MCF 10A (cell line): ENCODE measurements around the gene CFAP119. TPM values are rescaled to one million over a fixed set of nuclear protein-coding genes. Genes with fewer than 3 reads are reported as not detected.

Experiments
- BruUV-seq: library from RNA; stranded (reverse); fragments of 400-500 nt; replicated peaks from 2 replicates; lab custom pipeline; 2021; lab: Mats Ljungman, UMichigan
- CTCF ChIA-PET: fragments of 300-600 bp; sonication (Branson Sonifier 250); formaldehyde crosslinking; extraction: SDS; loops from one replicate; lab custom pipeline; 2021; ENCODE audit warnings: antibody characterized with exemption, inconsistent platforms; lab: Yijun Ruan, JAX
- POLR2A ChIA-PET: fragments of 300-600, 350-650 bp; sonication (Branson Sonifier 250); formaldehyde crosslinking; extraction: SDS; loops from one replicate; lab custom pipeline; 2020; ENCODE audit warnings: antibody characterized with exemption, inconsistent platforms; lab: Yijun Ruan, JAX
- DNase-seq: peaks from one replicate; pipeline ENCODE4 v3.0.0-alpha.2; 2018; ENCODE audit not compliant: unreplicated experiment
- H3K27ac Mint-ChIP-seq: one replicate; pipeline ENCODE4 v1.8.0; 2022; ENCODE audit warnings: mild to moderate bottlenecking, low read depth, mixed read lengths; ENCODE audit not compliant: unreplicated experiment
- H3K27me3 Mint-ChIP-seq: one replicate; pipeline ENCODE4 v1.8.0; 2022; ENCODE audit warnings: mixed read lengths; ENCODE audit not compliant: insufficient read depth, unreplicated experiment
- H3K36me3 Mint-ChIP-seq: one replicate; pipeline ENCODE4 v1.8.0; 2022; ENCODE audit warnings: mild to moderate bottlenecking, moderate library complexity, mixed read lengths; ENCODE audit not compliant: insufficient read depth, unreplicated experiment
- H3K4me1 Mint-ChIP-seq: one replicate; pipeline ENCODE4 v1.8.0; 2022; ENCODE audit warnings: mixed read lengths; ENCODE audit not compliant: insufficient read depth, unreplicated experiment
- H3K4me3 Mint-ChIP-seq: one replicate; pipeline ENCODE4 v1.8.0; 2022; ENCODE audit warnings: mild to moderate bottlenecking, moderate library complexity, mixed read lengths; ENCODE audit not compliant: unreplicated experiment
- H3K9me3 Mint-ChIP-seq: one replicate; pipeline ENCODE4 v1.8.0; 2022; ENCODE audit warnings: mixed read lengths; ENCODE audit not compliant: unreplicated experiment
- CTCF ChIP-seq: fragments of 200-600 bp; IDR thresholded peaks from one replicate; pipeline ENCODE4 v1.8.0; 2022; ENCODE audit warnings: antibody characterized with exemption, mild to moderate bottlenecking; ENCODE audit not compliant: unreplicated experiment
- intact Hi-C: fragments of 100-400 bp; cut with micrococcal nuclease; formaldehyde crosslinking; loops from 2 replicates; pipeline ENCODE4 v1.14.1; 2022
- total RNA-seq: library from RNA; stranded (reverse); gene quantifications from 2 replicates; pipeline ENCODE4 v1.2.3, GENCODE V29; 2022

CFAP119 gene
- total RNA-seq, 1 experiment from 2014 or later = 5.2 TPM

- H3K27ac Mint-ChIP-seq = no peak overlapping the region
- ChIA-PET POLR2A (interaction anchor here (0.8 to 2.6 kb wide), 5 partner anchors 12 to 35 kb away, joined by 3 to 7 read pairs (median 4); no protein-coding TSS in a partner anchor), CTCF (interaction anchor here (0.5 to 1.1 kb wide), 5 partner anchors 29 to 140 kb away, joined by 3 to 5 read pairs (median 3); no protein-coding TSS in a partner anchor)
- DNase-seq = no peak
- intact Hi-C loops = loop anchor here (5.0 kb wide), 1 partner anchor 34 kb away; no protein-coding TSS in a partner anchor
- no peaks in the 10 kb centered on the region for H3K27me3 Mint-ChIP-seq
- peaks cover 56% of the 10 kb centered on the region for H3K36me3 Mint-ChIP-seq
- TF ChIP-seq CTCF = no peak
- H3K4me1 Mint-ChIP-seq = peaks cover 16% of the 10 kb centered on the region
- no peak overlapping the region for H3K4me3 Mint-ChIP-seq
- no peaks in the 10 kb centered on the region for H3K9me3 Mint-ChIP-seq
- no TSS peak for BruUV-seq
Observed at GRCh38 chr16:30778549-30779244, 16.8 kb upstream of the CFAP119 start.

- Mint-ChIP-seq H3K27ac (peak overlapping the region; percentile 82), H3K4me1 (peaks cover 17% of the 10 kb centered on the region), H3K9me3 (no peaks in the 10 kb centered on the region), H3K27me3 (no peaks in the 10 kb centered on the region), H3K4me3 (peak overlapping the region; percentile 85), H3K36me3 (peaks cover 60% of the 10 kb centered on the region)
- no peak for DNase-seq
- intact Hi-C loops = loop anchor here (5.0 kb wide), 1 partner anchor 35 kb away; no protein-coding TSS in a partner anchor
- POLR2A ChIA-PET = interaction anchor here (0.6 to 2.6 kb wide), 10 partner anchors 9 to 1876 kb away, joined by 3 to 7 read pairs (median 4); partner anchors contain the start of gene ZNF629
- no TSS peak for BruUV-seq
- no peak for TF ChIP-seq CTCF
- CTCF ChIA-PET = interaction anchor here (0.5 to 1.1 kb wide), 4 partner anchors 36 to 140 kb away, joined by 3 to 5 read pairs (median 3); no protein-coding TSS in a partner anchor
Observed at GRCh38 chr16:30777591-30778297, 15.9 kb upstream of the CFAP119 start.

GRCh38 chr16:30775392-30776188, 13.7 kb upstream of the CFAP119 start:
- Mint-ChIP-seq H3K27me3 (no peaks in the 10 kb centered on the region), H3K4me3 (peak overlapping the region; percentile 85), H3K36me3 (peaks cover 54% of the 10 kb centered on the region), H3K9me3 (no peaks in the 10 kb centered on the region), H3K4me1 (peaks cover 22% of the 10 kb centered on the region), H3K27ac (peak overlapping the region; percentile 82)
- ChIA-PET CTCF (interaction anchor here (1.4 kb wide), 1 partner anchor 39 kb away, joined by 7 read pairs; no protein-coding TSS in a partner anchor), POLR2A (interaction anchor here (0.6 to 3.0 kb wide), 20 partner anchors 10 to 1821 kb away, joined by 3 to 27 read pairs (median 5); partner anchors contain the start of genes KAT8, PHKG2, RNF40 and SRCAP)
- DNase-seq = peak; percentile 87
- intact Hi-C loops = loop anchor here (5.0 kb wide), 1 partner anchor 37 kb away; no protein-coding TSS in a partner anchor
- BruUV-seq = no TSS peak
- TF ChIP-seq CTCF = no peak
